Mesenchymal stem cell (in vitro differentiated cells and primary cell): ENCODE data around the gene DMXL1.

Experiments used
- DNase-seq: peaks from one replicate; pipeline ENCODE4 v3.0.0-alpha.2; 2013
- H2AFZ ChIP-seq: one replicate; pipeline ENCODE4 v1.6.1; 2013; ENCODE audit warnings: low read depth, mild to moderate bottlenecking, control low read depth, inconsistent platforms, low read length, moderate library complexity
- H2AK5ac ChIP-seq: 2 replicates; pipeline ENCODE4 v1.6.1; 2013; ENCODE audit warnings: low read length, moderate library complexity, mild to moderate bottlenecking, inconsistent platforms; ENCODE audit not compliant: severe bottlenecking
- H2BK120ac ChIP-seq: one replicate; pipeline ENCODE4 v1.6.1; 2013; ENCODE audit warnings: low read depth, mild to moderate bottlenecking, inconsistent platforms, low read length, moderate library complexity
- H2BK12ac ChIP-seq, 2 experiments: one replicate each; pipeline ENCODE4 v1.6.1; 2013; ENCODE audit warnings: inconsistent platforms in 2 of 2, low read length in 2 of 2, mild to moderate bottlenecking in 2 of 2, moderate library complexity in 2 of 2, control low read depth in 1 of 2
- H2BK15ac ChIP-seq: one replicate; pipeline ENCODE4 v1.6.1; 2013; ENCODE audit warnings: mild to moderate bottlenecking, low read depth, inconsistent platforms; ENCODE audit not compliant: poor library complexity, severe bottlenecking
- H2BK5ac ChIP-seq: 2 replicates; pipeline ENCODE4 v1.6.1; 2013; ENCODE audit warnings: low read depth, mild to moderate bottlenecking, low read length, control low read depth, inconsistent platforms; ENCODE audit not compliant: poor library complexity, severe bottlenecking
- H3K14ac ChIP-seq, 2 experiments: one replicate each; pipeline ENCODE4 v1.6.1; 2013; ENCODE audit warnings: inconsistent platforms in 2 of 2, low read length in 2 of 2, control low read depth in 1 of 2, mild to moderate bottlenecking in 1 of 2, moderate library complexity in 1 of 2
- H3K18ac ChIP-seq, 2 experiments: one replicate each; pipeline ENCODE4 v1.6.1; 2013; ENCODE audit warnings: inconsistent platforms in 2 of 2, low read length in 2 of 2, control low read depth in 1 of 2, low read depth in 1 of 2, mild to moderate bottlenecking in 1 of 2
- H3K23ac ChIP-seq, 2 experiments: one replicate each; pipeline ENCODE4 v1.6.1; 2013; ENCODE audit warnings: inconsistent platforms in 2 of 2, low read length in 2 of 2, mild to moderate bottlenecking in 2 of 2, moderate library complexity in 2 of 2, control low read depth in 1 of 2
- H3K27ac ChIP-seq: 2 replicates; pipeline ENCODE4 v1.5.1; 2013; ENCODE audit warnings: mild to moderate bottlenecking, moderate library complexity, low read length, control low read depth, inconsistent platforms; ENCODE audit not compliant: poor library complexity, severe bottlenecking
- H3K27me3 ChIP-seq, 2 experiments: 2 replicates each; pipeline versions ENCODE4 v1.6.1 to v1.7.0; 2013; ENCODE audit warnings: low read length in 2 of 2, mild to moderate bottlenecking in 2 of 2, moderate library complexity in 2 of 2, control low read depth in 1 of 2, inconsistent platforms in 1 of 2; ENCODE audit not compliant: control insufficient read depth in 1 of 2, insufficient read depth in 1 of 2
- H3K36me3 ChIP-seq, 2 experiments: 2 replicates each; pipeline versions ENCODE4 v1.6.1 to v1.7.0; 2013; ENCODE audit warnings: low read length in 2 of 2, control low read depth in 1 of 2, inconsistent platforms in 1 of 2, low read depth in 1 of 2, mild to moderate bottlenecking in 1 of 2; ENCODE audit not compliant: insufficient read depth in 2 of 2, control insufficient read depth in 1 of 2
- H3K4ac ChIP-seq, 2 experiments: one replicate each; pipeline ENCODE4 v1.6.1; 2013; ENCODE audit warnings: inconsistent platforms in 2 of 2, low read length in 2 of 2, mild to moderate bottlenecking in 2 of 2, moderate library complexity in 2 of 2, control low read depth in 1 of 2, low read depth in 1 of 2
- H3K4me1 ChIP-seq: 2 replicates; pipeline ENCODE4 v1.6.1; 2013; ENCODE audit warnings: low read depth, low read length, control low read depth; ENCODE audit not compliant: control insufficient read depth, insufficient read depth
- H3K4me2 ChIP-seq: 2 replicates; pipeline ENCODE4 v1.6.1; 2013; ENCODE audit warnings: low read length, mild to moderate bottlenecking, inconsistent platforms; ENCODE audit not compliant: poor library complexity, severe bottlenecking
- H3K4me3 ChIP-seq, 2 experiments: 2 replicates each; pipeline versions ENCODE4 v1.5.1 to v1.7.0; 2013; ENCODE audit warnings: low read length in 2 of 2, mild to moderate bottlenecking in 2 of 2, control low read depth in 1 of 2, low read depth in 1 of 2; ENCODE audit not compliant: insufficient read depth in 1 of 2
- H3K79me1 ChIP-seq: replicated peaks from 2 replicates; pipeline ENCODE4 v1.6.1; 2013; ENCODE audit warnings: mild to moderate bottlenecking, control low read depth, low read length, inconsistent platforms; ENCODE audit not compliant: poor library complexity, severe bottlenecking
- H3K9ac ChIP-seq: 2 replicates; pipeline ENCODE4 v1.7.0; 2013; ENCODE audit warnings: mild to moderate bottlenecking, low read length, moderate library complexity
- H3K9me3 ChIP-seq: 2 replicates; pipeline ENCODE4 v1.7.0; 2013; ENCODE audit warnings: mild to moderate bottlenecking, low read length; ENCODE audit not compliant: control insufficient read depth
- H4K8ac ChIP-seq: one replicate; pipeline ENCODE4 v1.6.1; 2013; ENCODE audit warnings: inconsistent platforms, mild to moderate bottlenecking, low read length, moderate library complexity
- H4K91ac ChIP-seq: one replicate; pipeline ENCODE4 v1.6.1; 2013; ENCODE audit warnings: mild to moderate bottlenecking, low read length, inconsistent platforms
- WGBS: methylation state at CpG from one replicate; pipeline ENCODE4 v1.1.7; 2013; ENCODE audit warnings: mixed read lengths; 5-methylcytosine and 5-hydroxymethylcytosine counted together

The DMXL1 gene

DNA sequence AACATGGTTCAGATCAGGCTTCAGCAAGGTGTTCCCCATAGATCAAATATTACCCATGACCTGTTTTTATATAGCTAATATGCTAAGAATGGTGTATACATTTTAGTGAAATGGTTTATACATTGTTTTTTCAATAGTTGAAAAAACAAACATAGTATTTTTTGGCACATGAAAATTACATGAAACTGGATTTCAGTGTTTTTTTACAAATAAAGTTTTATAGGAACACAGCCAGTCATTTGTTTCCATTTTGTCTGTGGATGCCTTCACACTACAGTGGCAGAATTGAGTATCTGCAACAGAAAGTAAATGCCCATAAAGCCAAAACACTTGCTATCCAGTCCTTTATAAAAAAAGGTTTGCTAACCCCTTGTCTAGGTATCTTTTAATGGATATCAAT, 150.4 kb downstream of the DMXL1 start:
- Histone ChIP-seq H2AK5ac (no peak overlapping the region), H3K36me3 (peaks cover 0 to 62% of the 10 kb centered on the region in 2 experiments), H3K79me1 (no peaks in the 10 kb centered on the region), H3K23ac (no peak overlapping the region), H3K4ac (no peak overlapping the region), H3K4me2 (no peak overlapping the region), H3K14ac (no peak overlapping the region), H2BK5ac (no peak overlapping the region), H3K27me3 (no peaks in the 10 kb centered on the region), H3K4me3 (no peak overlapping the region), H2BK15ac (no peak overlapping the region), H3K18ac (no peak overlapping the region), H3K9me3 (no peaks in the 10 kb centered on the region), H3K27ac (no peak overlapping the region), H3K9ac (no peak overlapping the region), H4K91ac (no peak overlapping the region), H2AFZ (no peak overlapping the region), H2BK120ac (no peak overlapping the region), H4K8ac (no peak overlapping the region), H2BK12ac (no peak overlapping the region), H3K4me1 (no peaks in the 10 kb centered on the region)
- DNase-seq = no peak

GRCh38 chr5:119229950-119230349, 159.1 kb downstream of the DMXL1 start:
- Histone ChIP-seq H2BK5ac (no peak overlapping the region), H3K9me3 (no peaks in the 10 kb centered on the region)

DNA sequence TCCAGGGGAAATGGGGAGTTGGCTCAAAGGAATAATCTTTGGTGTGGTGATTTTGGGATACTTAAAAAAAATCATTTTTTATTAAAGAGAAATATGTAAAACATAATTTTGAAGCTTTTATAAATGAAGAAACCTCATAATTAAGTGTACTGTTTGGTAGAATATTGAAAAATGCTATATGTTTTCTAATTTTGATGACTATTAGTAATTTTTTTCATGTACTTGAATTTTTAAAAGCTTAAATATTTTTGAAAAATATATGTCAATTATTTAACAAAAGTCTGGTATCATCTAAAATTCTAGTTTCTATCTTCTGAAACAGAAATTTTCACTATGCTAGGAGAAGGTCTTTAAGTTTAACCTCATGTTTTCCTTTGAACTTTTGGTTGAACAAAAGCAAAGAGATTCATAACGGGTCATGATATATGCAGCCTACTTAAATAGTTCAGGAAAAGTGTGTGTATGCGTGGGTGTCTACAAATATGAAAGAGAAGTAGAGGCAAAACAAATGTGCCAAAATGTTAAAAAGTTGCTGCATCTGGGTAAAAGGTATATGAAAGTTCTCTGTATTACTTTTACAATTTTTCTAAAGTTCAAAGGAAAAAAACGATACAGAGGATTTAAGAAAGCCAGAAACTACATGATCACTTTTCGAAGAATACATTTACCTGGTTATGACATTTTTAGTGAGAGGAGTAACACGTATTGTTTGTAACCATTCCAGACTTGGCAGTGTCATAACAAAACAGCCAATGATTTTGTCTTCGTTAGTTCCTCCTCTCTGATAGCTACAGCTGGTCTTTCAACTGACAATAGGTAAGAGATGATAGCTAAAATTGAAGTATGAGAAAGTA, 167.6 kb downstream of the DMXL1 start:
- Histone ChIP-seq H4K8ac (no peak overlapping the region), H4K91ac (no peak overlapping the region), H3K4me2 (no peak overlapping the region), H2BK12ac (no peak overlapping the region), H3K4me3 (no peak overlapping the region), H3K4me1 (no peaks in the 10 kb centered on the region), H3K36me3 (peaks cover 3 to 74% of the 10 kb centered on the region in 2 experiments), H3K27ac (no peak overlapping the region), H2BK120ac (no peak overlapping the region), H3K23ac (no peak overlapping the region), H3K4ac (no peak overlapping the region), H2AFZ (no peak overlapping the region), H3K9me3 (no peaks in the 10 kb centered on the region), H2BK5ac (no peak overlapping the region), H3K27me3 (no peaks in the 10 kb centered on the region), H3K14ac (no peak overlapping the region), H3K18ac (no peak overlapping the region), H3K9ac (no peak overlapping the region), H2AK5ac (no peak overlapping the region), H3K79me1 (no peaks in the 10 kb centered on the region), H2BK15ac (no peak overlapping the region)
- whole genome bisulfite sequencing = 98% methylated on average over 6 of the region's 6 CpGs
- no peak for DNase-seq

More at GRCh38 chr5:119229950-119230349, 159.1 kb downstream of the DMXL1 start:
- Histone ChIP-seq H3K4ac (no peak overlapping the region), H3K9ac (no peak overlapping the region), H2BK120ac (no peak overlapping the region), H2AFZ (no peak overlapping the region), H3K23ac (no peak overlapping the region), H3K79me1 (peaks cover 1% of the 10 kb centered on the region), H3K18ac (no peak overlapping the region), H4K91ac (no peak overlapping the region), H2BK15ac (no peak overlapping the region), H3K4me1 (no peaks in the 10 kb centered on the region), H4K8ac (no peak overlapping the region), H3K14ac (no peak overlapping the region), H2AK5ac (no peak overlapping the region), H3K4me3 (no peak overlapping the region), H3K27ac (no peak overlapping the region), H2BK12ac (no peak overlapping the region), H3K27me3 (no peaks in the 10 kb centered on the region), H3K4me2 (no peak overlapping the region), H3K36me3 (peaks cover 0 to 47% of the 10 kb centered on the region in 2 experiments)
- no peak for DNase-seq

- Histone ChIP-seq H2BK120ac (no peak overlapping the region), H3K27ac (no peak overlapping the region), H3K9me3 (no peaks in the 10 kb centered on the region), H3K4me2 (no peak overlapping the region), H2AFZ (no peak overlapping the region), H2BK5ac (no peak overlapping the region), H3K18ac (no peak overlapping the region), H3K4me1 (no peaks in the 10 kb centered on the region), H3K36me3 (peaks cover 3 to 74% of the 10 kb centered on the region in 2 experiments), H3K23ac (no peak overlapping the region), H3K4me3 (no peak overlapping the region), H3K27me3 (no peaks in the 10 kb centered on the region), H4K8ac (no peak overlapping the region), H3K79me1 (no peaks in the 10 kb centered on the region), H3K14ac (no peak overlapping the region), H3K4ac (no peak overlapping the region), H2AK5ac (no peak overlapping the region), H2BK12ac (no peak overlapping the region), H4K91ac (no peak overlapping the region), H2BK15ac (no peak overlapping the region), H3K9ac (no peak overlapping the region)
- DNase-seq = no peak
Measured at GRCh38 chr5:119239119-119239417, 168.2 kb downstream of the DMXL1 start.
